Activated T-helper 1 cell treated with anti-CD3 and anti-CD28 coated beads, Interleukin-2, amount 50 U/mL, for 16 hours (primary cell): Measurements from ENCODE around the gene LARGE1.

Experiments used
- DNase-seq, 2 donors: peaks; one replicate each; pipeline ENCODE4 v3.0.0-alpha.2; 2020; ENCODE audit warnings: low read depth in 1 of 2, low spot score in 1 of 2

LARGE1 gene

GRCh38 chr22:33669746-33670145 is 250.5 kb downstream of the LARGE1 start:
- no peak for DNase-seq

GRCh38 chr22:33666961-33667619 is 253.2 kb downstream of the LARGE1 start:
- no peak for DNase-seq

DNA sequence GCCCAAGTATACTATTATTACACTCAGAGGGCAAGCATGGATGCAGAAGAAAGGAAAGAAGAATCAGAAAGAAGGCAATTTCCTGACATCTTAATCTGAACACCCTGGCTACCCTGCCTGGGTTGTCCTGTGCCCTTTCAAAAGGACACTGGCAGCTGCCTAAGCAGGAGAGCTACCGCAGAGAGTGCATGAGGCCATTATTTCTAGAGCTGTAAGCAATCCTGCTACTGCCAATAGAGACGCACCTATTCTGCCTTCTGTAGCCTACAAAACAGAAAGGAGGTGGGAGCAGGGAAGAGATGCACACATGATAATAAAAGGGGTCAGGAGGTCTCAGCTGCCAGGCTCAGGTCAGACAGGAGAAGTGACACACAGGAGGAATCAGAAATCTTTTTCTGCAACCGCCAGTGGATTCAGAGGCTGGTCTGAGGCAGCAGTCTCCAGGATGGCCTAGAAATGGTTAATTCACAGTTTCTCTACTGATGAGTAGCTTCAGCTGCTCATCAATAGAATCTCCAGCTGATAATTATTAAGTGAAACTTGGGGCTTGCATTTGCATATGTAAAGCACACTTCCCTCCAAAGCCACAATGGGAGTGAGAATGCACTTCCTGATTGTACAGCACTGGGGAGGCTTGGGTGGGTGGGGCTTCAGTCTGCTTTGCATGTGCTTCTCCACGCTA is 253.9 kb downstream of the LARGE1 start:
- DNase-seq = no peak

DNA sequence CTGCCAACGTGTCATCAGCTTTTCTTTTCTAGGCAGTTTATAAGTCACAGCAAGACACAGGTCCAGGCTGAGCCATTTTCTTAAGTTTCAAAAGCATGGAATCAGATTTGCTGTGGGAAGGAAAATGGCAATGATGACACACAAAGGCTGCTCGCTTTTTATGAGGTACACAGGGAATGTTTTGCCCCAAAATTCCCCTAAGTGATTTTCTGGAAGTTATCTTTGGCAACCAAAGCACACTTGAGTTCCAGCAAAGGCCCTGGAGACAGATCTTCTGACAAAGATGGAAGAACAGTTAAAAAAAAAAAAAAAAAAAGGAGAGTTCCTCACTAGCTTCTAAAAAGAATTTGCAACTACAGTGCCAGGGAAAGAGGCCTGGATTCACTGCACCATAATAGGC is 260.8 kb downstream of the LARGE1 start:
- no peak for DNase-seq

DNA sequence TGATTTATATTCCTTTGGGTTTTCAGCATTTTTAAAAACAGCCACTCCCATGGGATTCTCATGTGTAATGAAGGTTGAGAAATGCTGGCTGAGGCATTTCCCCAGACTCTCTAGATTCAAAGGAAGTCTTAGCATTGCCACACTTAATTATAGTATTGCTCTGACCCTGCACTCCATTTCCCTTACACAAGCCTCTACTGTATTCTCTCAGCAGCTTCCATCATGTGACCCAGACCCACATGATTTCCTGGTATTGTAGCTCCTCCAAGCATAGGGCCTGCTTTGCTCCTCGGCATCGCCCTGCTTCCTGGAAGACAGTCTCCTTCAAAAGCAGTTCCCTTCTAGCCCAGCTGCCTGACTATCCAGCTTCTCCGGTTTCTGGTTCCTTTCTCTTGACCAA is 261.5 kb downstream of the LARGE1 start:
- no peak for DNase-seq

- DNase-seq = no peak
Observed at GRCh38 chr22:33657670-33658069, 262.6 kb downstream of the LARGE1 start.

- no peak for DNase-seq
Observed at GRCh38 chr22:33656808-33657628, 263.3 kb downstream of the LARGE1 start.

GRCh38 chr22:33654173-33654895 is 265.9 kb downstream of the LARGE1 start:
- DNase-seq = no peak

DNA sequence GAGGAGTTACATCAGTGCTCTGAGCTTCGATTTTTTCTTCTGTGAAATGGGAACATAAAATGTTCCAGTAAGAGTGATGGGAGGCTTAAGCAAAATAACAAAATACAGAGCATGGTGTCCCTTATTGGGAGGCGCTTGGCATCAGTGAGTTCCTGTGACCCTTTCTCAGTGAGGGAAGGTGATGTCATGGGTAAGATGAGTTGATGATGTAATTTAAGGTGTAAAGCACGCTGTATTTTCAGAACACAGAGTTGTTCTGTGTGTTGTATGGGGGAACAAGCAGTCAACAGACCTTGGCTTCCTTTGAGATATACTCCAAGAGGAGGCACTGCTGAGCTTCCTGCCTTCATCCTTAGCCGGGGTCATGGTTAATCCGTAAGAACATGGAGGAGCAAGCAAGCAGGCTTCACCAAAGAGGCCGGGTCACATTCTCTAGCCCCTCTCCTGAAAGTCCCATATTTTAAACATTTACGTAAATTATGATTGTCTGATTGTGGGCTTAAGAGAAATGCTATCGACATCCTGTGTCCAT is 266.7 kb downstream of the LARGE1 start:
- no peak for DNase-seq

- DNase-seq = no peak
Observed at GRCh38 chr22:33652615-33653014, 267.7 kb downstream of the LARGE1 start.

- DNase-seq = no peak
Observed at GRCh38 chr22:33650244-33650643, 270.0 kb downstream of the LARGE1 start.

- DNase-seq = no peak
Observed at GRCh38 chr22:33648478-33648877, 271.8 kb downstream of the LARGE1 start.

GRCh38 chr22:33640900-33641299 is 279.4 kb downstream of the LARGE1 start:
- no peak for DNase-seq

GRCh38 chr22:33639588-33640254 is 280.6 kb downstream of the LARGE1 start:
- no peak for DNase-seq

GRCh38 chr22:33635766-33636165 is 284.5 kb downstream of the LARGE1 start:
- no peak for DNase-seq

DNA sequence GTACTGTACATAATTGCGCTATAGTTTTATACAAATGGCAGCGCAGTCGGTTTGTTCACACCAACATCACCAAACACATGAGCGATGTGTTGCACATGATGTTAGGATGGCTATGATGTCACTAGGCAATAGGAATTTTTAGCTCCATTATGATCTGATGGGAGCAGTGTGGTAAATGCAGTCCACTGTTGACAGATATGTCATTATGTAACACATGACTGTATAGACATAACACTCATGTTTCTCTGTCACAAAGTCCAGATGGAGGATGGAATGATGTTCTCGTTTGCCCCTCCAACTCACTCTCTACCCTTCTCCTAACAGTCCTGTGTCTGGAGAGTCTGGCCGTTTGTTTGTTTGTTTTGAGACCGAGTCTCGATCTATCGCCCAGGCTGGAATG is 288.5 kb downstream of the LARGE1 start:
- DNase-seq = no peak

DNA sequence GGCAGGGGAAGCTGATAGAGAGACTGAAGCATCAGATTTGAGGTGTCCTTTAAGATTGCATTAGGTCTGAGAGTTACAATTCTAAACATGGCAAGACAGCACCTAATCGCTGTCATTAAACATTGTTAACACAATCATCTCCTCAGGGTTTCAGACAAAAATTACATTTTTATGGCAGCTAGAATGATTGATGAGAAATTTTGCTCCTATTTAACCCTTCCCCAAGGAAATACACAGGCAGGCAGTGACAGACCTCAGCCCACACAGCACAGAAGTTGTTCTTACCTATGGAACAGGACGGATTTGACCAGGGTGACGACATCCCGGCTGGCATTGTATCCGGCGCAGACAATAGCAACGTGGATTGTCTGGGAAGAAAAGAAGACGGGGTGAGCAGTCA is 294.3 kb downstream of the LARGE1 start:
- DNase-seq = no peak

- no peak for DNase-seq
Observed at GRCh38 chr22:33620085-33620484, 300.2 kb downstream of the LARGE1 start.

GRCh38 chr22:33606504-33606903 is 313.8 kb downstream of the LARGE1 start:
- DNase-seq = no peak

DNA sequence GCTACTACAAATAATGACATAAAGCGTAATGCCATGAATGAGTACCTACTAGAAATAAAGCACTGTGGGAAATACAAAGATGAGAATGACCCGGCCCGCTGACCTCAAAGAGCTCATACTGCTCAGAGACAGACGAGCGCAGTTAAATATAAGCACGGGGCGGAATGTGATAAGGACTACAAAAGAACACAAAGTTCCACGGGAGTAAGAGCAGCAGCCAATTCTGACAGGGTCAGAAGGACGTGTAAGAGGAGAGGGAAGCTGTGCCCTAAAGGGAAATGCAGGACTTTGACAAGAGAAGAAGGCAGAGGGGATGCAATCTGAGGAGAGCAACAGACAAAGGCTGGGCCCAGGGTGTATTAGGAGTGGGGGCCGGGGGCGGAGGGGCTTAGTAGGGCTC is 314.6 kb downstream of the LARGE1 start:
- no peak for DNase-seq

DNA sequence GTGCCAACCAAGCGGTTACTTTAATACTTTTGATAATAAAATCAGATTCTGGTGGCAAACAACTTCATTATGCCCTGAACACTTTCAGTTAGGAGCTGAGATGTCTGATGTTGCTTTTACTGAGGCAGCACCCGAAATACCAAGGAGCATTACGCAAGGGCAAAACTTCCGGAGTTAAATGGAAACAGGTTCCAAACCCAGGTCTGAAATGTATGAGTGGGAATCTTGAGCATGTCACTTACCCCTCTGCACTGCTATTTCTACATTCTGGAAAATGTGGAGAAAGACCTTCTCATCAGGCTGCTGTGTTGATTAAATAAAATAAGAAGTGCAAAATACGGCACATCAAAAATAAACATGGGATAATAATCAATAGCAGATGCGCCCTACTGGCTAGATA is 315.1 kb downstream of the LARGE1 start:
- DNase-seq = no peak
